Omental fat pad (tissue), 4 donors: ENCODE measurements around the gene MS4A6E. TPM values are rescaled to one million over a fixed set of nuclear protein-coding genes. Genes with fewer than 3 reads are reported as not detected.
"Not testable (repeated sequence)": the region's sequence is repeated elsewhere in the genome, so short reads cannot be mapped to it uniquely, and the experiment has no call there.

Experiments used
- ATAC-seq: fragments of 150-250 bp; one replicate; pipeline ENCODE4 v1.9.1; 2016; ENCODE audit warnings: mild to moderate bottlenecking, moderate library complexity; ENCODE audit not compliant: low FRiP score
- DNase-seq: peaks from one replicate; pipeline ENCODE4 v3.0.0-alpha.2; 2019; ENCODE audit warnings: low spot score
- total RNA-seq, 4 donors: library from RNA; depleted of rRNA; stranded (reverse); fragments of >200 nt; gene quantifications; one replicate each; pipeline ENCODE4 v1.1.0, GENCODE V29; 2016
- TF ChIP-seq, protein P1 (sequence below), 3 donors: fragments of 450-650 bp; IDR thresholded peaks; one replicate each; pipeline ENCODE4 v1.5.1; 2016 to 2017; ENCODE audit warnings: antibody characterized with exemption in 3 of 3, mild to moderate bottlenecking in 3 of 3, moderate library complexity in 2 of 3

MS4A6E gene, protein sequence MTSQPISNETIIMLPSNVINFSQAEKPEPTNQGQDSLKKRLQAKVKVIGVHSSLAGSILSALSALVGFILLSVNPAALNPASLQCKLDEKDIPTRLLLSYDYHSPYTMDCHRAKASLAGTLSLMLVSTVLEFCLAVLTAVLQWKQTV
- 10 to 100 TPM in 1 of 4 donors, 1 to 10 TPM in 1, not detected in 2; 3.8 to 10.4 TPM for total RNA-seq

DNA sequence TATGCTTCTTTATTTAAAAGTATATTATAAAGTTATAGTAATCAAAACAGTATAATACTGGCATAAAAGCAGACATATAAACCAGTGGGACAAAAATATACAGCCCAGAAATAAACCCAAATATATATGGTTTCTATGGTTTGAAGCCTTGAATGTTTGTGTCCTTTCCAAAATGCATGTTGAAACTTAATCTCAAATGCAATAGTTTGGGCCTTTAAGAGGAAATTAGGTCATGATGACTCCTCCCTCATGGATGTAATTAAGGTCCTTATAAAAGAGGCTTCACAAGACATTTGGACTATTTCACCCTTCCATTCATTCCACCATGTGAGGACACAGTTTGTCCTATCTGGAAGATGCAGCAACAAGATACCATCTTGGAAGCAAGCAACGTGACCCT is at the start of gene MS4A6E:
MS4A6E (plus strand) TSS at position 301 of the 400 bp plus-strand sequence. CDS start 7,641 bp downstream, outside the sequence.
- DNase-seq (no peak), ATAC-seq (no peak)
- TF ChIP-seq, protein P1, sequence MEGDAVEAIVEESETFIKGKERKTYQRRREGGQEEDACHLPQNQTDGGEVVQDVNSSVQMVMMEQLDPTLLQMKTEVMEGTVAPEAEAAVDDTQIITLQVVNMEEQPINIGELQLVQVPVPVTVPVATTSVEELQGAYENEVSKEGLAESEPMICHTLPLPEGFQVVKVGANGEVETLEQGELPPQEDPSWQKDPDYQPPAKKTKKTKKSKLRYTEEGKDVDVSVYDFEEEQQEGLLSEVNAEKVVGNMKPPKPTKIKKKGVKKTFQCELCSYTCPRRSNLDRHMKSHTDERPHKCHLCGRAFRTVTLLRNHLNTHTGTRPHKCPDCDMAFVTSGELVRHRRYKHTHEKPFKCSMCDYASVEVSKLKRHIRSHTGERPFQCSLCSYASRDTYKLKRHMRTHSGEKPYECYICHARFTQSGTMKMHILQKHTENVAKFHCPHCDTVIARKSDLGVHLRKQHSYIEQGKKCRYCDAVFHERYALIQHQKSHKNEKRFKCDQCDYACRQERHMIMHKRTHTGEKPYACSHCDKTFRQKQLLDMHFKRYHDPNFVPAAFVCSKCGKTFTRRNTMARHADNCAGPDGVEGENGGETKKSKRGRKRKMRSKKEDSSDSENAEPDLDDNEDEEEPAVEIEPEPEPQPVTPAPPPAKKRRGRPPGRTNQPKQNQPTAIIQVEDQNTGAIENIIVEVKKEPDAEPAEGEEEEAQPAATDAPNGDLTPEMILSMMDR (IDR thresholded peaks at IDR 0.05), result no peak

DNA sequence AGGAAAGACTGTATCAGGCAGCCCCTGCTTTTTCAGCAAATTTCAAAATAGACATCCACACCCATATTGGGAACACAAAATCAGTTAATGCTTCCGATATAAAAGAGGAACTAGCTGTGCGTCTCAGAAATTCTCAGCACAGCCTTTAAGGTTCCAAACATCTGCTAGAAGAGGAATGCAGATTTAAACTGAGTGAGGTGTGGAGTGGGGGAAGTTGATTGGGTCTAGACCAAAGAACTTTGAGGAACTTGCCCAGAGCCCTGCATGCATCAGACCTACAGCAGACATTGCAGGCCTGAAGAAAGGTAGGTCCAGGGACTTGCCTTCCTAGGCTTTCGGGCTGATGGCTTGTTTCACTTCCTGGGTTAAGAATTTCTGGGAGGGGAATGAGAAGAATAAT is 46.6 kb upstream of the MS4A6E start, which contains the start of gene MS4A4A:
MS4A4A (plus strand) TSS at position 255 of the 400 bp plus-strand sequence; CDS start at position 265, 10 bp downstream.
- TF ChIP-seq, protein P1 (IDR thresholded peaks at IDR 0.05), result no peak
- ATAC-seq (no peak), DNase-seq (no peak)

DNA sequence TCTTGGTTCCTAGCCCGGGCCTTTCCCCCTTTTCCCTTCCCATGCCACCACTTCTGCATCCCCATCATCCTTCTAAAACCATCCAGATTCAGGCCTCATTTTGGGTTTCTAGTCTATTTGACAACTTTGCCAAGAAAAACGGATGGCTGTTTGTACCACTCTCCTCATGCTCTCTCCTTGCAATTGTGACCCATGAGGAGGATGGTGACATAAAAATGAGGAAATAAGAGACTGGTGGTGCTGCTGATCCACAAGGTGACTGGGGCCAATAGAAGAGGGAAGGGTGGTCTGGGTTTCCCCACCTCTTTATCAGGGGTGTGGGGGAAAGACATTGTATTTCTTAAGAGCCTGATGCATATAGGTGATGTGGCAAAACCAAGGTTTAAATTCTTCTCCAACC is 45.6 kb upstream of the MS4A6E start:
- ATAC-seq (no peak), DNase-seq (no peak)
- TF ChIP-seq, protein P1 (IDR thresholded peaks at IDR 0.05), result no peak

GRCh38 chr11:60282286-60282685 is 44.8 kb upstream of the MS4A6E start:
- TF ChIP-seq, protein P1 (IDR thresholded peaks at IDR 0.05), result no peak
- no peak for ATAC-seq
- DNase-seq, result no peak

GRCh38 chr11:60285411-60286126 is 41.5 kb upstream of the MS4A6E start:
- DNase-seq, ATAC-seq: not testable (repeated sequence)

DNA sequence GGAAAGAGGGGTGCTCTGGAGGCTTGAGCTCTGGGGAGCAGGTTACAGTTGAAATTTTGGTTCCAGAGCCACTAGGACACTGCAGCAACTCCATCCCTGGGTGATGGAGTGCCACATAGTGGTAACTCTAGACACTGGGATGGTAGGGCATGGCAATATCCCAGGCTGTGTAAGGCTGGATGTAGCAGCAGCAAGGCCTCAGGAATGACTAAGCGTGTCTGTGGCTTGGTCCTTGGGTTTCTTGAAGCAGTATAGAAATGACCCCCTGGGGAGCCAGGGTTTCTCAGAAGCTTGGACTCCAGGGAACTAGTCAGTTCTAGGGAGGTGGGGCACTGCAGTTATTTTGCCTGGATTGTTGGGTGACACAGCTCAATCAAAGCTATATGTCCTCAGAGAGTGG is 38.5 kb upstream of the MS4A6E start:
- TF ChIP-seq, protein P1 (IDR thresholded peaks at IDR 0.05), result no peak
- no peak for ATAC-seq

DNA sequence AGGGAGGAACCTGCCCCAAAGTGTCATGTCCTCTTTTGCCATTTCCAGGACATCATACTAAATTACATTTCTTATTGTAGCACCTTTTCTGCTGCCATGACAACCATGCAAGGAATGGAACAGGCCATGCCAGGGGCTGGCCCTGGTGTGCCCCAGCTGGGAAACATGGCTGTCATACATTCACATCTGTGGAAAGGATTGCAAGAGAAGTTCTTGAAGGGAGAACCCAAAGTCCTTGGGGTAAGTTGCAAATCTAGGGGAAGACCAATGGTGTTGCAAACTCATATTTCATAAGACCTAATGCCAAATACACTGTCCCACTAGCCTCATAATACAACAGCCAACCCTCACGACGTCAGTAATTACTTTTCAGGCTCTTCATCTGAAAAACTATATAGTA is 34.9 kb upstream of the MS4A6E start:
- ATAC-seq, result no peak
- DNase-seq, result no peak

More for the DNA sequence above, 38.5 kb upstream of the MS4A6E start:
- no peak for DNase-seq

More for the DNA sequence above, 34.9 kb upstream of the MS4A6E start:
- TF ChIP-seq, protein P1 (IDR thresholded peaks at IDR 0.05), result no peak
